Measurements from ENCODE around the gene ING5.

The ING5 gene

GRCh38 chr2:241706537-241706936, 4.7 kb downstream of the ING5 start:
- no peak for DNase-seq (ENCODE audit: low read depth)

- DNase-seq (ENCODE audit: low read depth), result no peak
These were observed 7.0 kb downstream of the ING5 start for GRCh38 chr2:241708879-241709278.

GRCh38 chr2:241719093-241719492, 17.3 kb downstream of the ING5 start:
- DNase-seq (ENCODE audit: low read depth), result no peak

- DNase-seq (ENCODE audit: low read depth), result no peak
These were observed 18.3 kb downstream of the ING5 start for GRCh38 chr2:241720099-241720498.

- no peak for DNase-seq (ENCODE audit: low read depth)
These were observed 18.7 kb downstream of the ING5 start for GRCh38 chr2:241720560-241720959.

- DNase-seq (ENCODE audit: low read depth), result no peak
These were observed 20.0 kb downstream of the ING5 start for GRCh38 chr2:241721852-241722251.

- no peak for DNase-seq (ENCODE audit: low read depth)
These were observed 21.1 kb downstream of the ING5 start for GRCh38 chr2:241722896-241723454.

GRCh38 chr2:241724259-241724974, 22.6 kb downstream of the ING5 start:
- no peak for DNase-seq (ENCODE audit: low read depth)

- no peak for DNase-seq (ENCODE audit: low read depth)
These were observed 23.4 kb downstream of the ING5 start for GRCh38 chr2:241724975-241725870.

GRCh38 chr2:241726459-241726858, 24.6 kb downstream of the ING5 start:
- no peak for DNase-seq (ENCODE audit: low read depth)

- DNase-seq (ENCODE audit: low read depth), result no peak
These were observed 26.2 kb downstream of the ING5 start for GRCh38 chr2:241728000-241728399.

GRCh38 chr2:241728627-241729026, 26.8 kb downstream of the ING5 start:
- DNase-seq (ENCODE audit: low read depth), result no peak

GRCh38 chr2:241729868-241730267, 28.0 kb downstream of the ING5 start:
- DNase-seq (ENCODE audit: low read depth), result no peak

- no peak for DNase-seq (ENCODE audit: low read depth)
These were observed 28.9 kb downstream of the ING5 start for GRCh38 chr2:241730671-241731293.

- peak; percentile 24 for DNase-seq (ENCODE audit: low read depth)
These were observed 30.8 kb downstream of the ING5 start for GRCh38 chr2:241732513-241733186.

- no peak for DNase-seq (ENCODE audit: low read depth)
These were observed 31.8 kb downstream of the ING5 start for GRCh38 chr2:241733391-241734207.

- DNase-seq (ENCODE audit: low read depth), result no peak
These were observed 32.3 kb downstream of the ING5 start for GRCh38 chr2:241734208-241734466.

- peak; percentile 81 for DNase-seq (ENCODE audit: low read depth)
These were observed 32.8 kb downstream of the ING5 start, which contains the start of gene D2HGDH for GRCh38 chr2:241734467-241735208. Gene D2HGDH, plus strand, starts transcription at chr2:241734630. Its CDS starts 595 bp downstream, at chr2:241735225.

- no peak for DNase-seq (ENCODE audit: low read depth)
These were observed 34.3 kb downstream of the ING5 start for GRCh38 chr2:241736111-241736510.

GRCh38 chr2:241738040-241738686, 36.3 kb downstream of the ING5 start:
- no peak for DNase-seq (ENCODE audit: low read depth)
